ENCODE measurements around the gene ADAMTSL3.

DNA sequence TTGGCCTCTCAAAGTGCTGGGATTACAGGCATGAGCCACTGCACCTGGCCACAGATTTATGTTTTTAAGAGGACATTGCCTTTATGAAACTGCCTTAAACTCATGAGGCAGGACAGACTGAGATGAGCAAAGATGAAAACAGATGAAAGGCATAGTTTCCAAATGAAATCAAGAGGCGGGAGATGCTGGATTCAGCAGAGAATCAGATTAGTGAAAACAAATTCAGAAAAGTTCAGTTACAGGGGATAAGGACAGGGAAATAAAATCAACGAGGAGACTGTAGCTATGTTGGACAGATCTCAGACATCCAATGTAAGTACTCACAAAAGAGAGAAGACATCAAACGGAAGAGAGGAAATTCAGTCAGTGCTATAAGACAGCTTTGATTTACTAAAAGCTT is 68.1 kb downstream of the ADAMTSL3 start:
- TF ChIP-seq SP1 (IDR thresholded peaks at IDR 0.05; ENCODE audit: low read depth) = no peak
- no peak for TF ChIP-seq POLR2A (IDR thresholded peaks at IDR 0.05; ENCODE audit: borderline replicate concordance, extremely low read depth, insufficient read depth, insufficient read length)
- no peak for TF ChIP-seq CTCF (IDR thresholded peaks at IDR 0.05 in 2 of 3, conservative IDR thresholded peaks at IDR 0.05 in 1 of 3; ENCODE audit: borderline replicate concordance in 1 of 3, insufficient read depth in 1 of 3, low read depth in 2 of 3, low read length in 2 of 3)
- TF ChIP-seq POLR2AphosphoS5 (IDR thresholded peaks at IDR 0.05; ENCODE audit: low read depth, low read length) = no peak
- TF ChIP-seq JUND (IDR thresholded peaks at IDR 0.05) = no peak
- no peak for TF ChIP-seq MAX (IDR thresholded peaks at IDR 0.05)
- no peak for TF ChIP-seq TCF7L2 (IDR thresholded peaks at IDR 0.05; ENCODE audit: borderline replicate concordance, extremely low read depth, insufficient read depth, insufficient read length)
- no peak for TF ChIP-seq ZFX (IDR thresholded peaks at IDR 0.05)
- TF ChIP-seq RAD21 (IDR thresholded peaks at IDR 0.05; ENCODE audit: low read depth) = no peak
- no peak for TF ChIP-seq EZH2 (IDR thresholded peaks at IDR 0.05)
- no peak for TF ChIP-seq ZNF274 (IDR thresholded peaks at IDR 0.05; ENCODE audit: low read depth, low read length)
- TF ChIP-seq SRF (IDR thresholded peaks at IDR 0.05; ENCODE audit: low read depth) = no peak
- no peak for TF ChIP-seq EZH2phosphoT487 (IDR thresholded peaks at IDR 0.05; ENCODE audit: borderline replicate concordance)

Measured in HCT116 (cell line).